HepG2 (cell line): ENCODE results near the gene CBY1.

Source experiments
- NONO ChIP-seq, 2 experiments: fragments of 450-650 bp in 1 of 2; sonication (generic) in 1 of 2; formaldehyde crosslinking in 1 of 2; IDR thresholded peaks in 1 of 2; conservative IDR thresholded peaks in 1 of 2; 2 replicates each; pipeline versions ENCODE4 v1.6.1 to v1.8.0; 2017 to 2022; ENCODE audit warnings: mild to moderate bottlenecking in 1 of 2, missing genetic modification reagents in 1 of 2, moderate library complexity in 1 of 2
- TF ChIP-seq, protein P1 (sequence below): sonication (generic); formaldehyde crosslinking; IDR thresholded peaks from 2 replicates; pipeline ENCODE4 v1.5.0; 2020; ENCODE audit warnings: mild to moderate bottlenecking, missing genetic modification reagents, moderate library complexity

DNA sequence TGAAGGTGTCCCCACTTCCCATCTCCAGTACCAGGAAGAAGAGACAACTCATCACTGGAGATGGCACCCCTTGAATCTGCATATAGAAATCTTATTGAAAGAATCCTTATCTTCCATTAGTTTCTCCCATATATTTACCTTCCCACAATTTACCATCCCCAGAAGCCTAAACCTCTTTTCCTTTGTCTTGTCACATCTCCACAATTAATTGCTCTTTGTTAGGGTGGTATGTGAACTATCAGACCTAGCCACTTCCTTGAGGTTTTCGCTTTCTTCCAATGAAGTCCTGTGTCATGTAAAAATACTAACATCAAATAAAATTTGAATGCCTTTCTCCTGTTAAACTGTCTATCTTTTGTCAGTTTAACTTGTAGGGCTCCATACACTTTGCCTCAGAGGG lies 38.2 kb upstream of the CBY1 start:
- TF ChIP-seq NONO (IDR thresholded peaks at IDR 0.05) (no peak), NONO (CRISPR knock-in tag; conservative IDR thresholded peaks at IDR 0.05) (no peak)
- TF ChIP-seq, protein P1, sequence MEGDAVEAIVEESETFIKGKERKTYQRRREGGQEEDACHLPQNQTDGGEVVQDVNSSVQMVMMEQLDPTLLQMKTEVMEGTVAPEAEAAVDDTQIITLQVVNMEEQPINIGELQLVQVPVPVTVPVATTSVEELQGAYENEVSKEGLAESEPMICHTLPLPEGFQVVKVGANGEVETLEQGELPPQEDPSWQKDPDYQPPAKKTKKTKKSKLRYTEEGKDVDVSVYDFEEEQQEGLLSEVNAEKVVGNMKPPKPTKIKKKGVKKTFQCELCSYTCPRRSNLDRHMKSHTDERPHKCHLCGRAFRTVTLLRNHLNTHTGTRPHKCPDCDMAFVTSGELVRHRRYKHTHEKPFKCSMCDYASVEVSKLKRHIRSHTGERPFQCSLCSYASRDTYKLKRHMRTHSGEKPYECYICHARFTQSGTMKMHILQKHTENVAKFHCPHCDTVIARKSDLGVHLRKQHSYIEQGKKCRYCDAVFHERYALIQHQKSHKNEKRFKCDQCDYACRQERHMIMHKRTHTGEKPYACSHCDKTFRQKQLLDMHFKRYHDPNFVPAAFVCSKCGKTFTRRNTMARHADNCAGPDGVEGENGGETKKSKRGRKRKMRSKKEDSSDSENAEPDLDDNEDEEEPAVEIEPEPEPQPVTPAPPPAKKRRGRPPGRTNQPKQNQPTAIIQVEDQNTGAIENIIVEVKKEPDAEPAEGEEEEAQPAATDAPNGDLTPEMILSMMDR (CRISPR knock-in tag): no peak
